Measurements from ENCODE around the gene RAB6B.
A peak's percentile ranks its signal among the peaks of the same experiment; 100 is the strongest.

Gene RAB6B

DNA sequence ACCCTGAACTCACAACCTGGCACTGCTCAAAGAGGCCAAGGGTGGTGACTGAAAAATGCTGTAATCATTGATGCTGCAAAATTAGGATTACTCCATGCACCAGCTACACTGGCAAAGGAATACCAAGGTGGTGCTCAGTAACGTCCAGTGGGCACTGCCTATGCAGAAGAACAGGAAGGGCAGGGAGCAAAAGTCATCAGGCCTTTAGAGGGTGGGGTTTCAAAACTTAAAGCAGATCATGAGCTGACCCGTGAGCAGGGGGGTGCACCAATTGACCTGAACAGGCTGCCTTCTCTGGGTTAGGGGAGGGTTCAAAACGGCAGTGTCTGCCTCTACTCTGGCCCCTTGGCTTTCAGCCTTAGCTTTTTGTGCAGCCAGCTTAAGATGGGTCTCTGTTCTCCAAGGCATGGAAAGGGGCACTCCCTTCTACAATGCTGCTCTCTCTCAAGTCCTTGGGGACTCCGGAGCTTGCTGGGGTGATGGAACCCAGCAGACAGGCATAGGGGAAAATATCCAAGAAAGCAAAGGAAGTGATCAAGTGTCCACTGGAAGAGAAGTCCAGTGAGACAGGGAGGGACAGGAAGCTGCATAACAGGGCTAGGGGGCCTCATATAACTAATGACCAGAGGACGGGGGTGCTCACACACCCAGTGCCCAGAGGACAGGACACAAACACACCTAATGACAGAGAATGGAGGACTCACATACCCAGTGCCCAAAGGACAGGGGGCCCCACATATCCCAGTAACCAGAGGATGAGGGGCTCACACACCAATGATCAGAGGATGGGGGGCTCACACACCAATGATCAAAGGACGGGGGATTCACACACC, 11.4 kb downstream of the RAB6B start:
- Histone ChIP-seq H3K4me1 (ENCODE audit: control insufficient read depth, insufficient read depth, low read length) (peaks cover 15% of the 10 kb centered on the region), H3K27me3 (ENCODE audit: control insufficient read depth in 1 of 2, insufficient read depth in 2 of 2, low read length in 2 of 2) (no peaks in the 10 kb centered on the region), H3K36me3 (ENCODE audit: control insufficient read depth in 2 of 2, insufficient read depth in 2 of 2, low read length in 2 of 2) (no peaks in the 10 kb centered on the region), H3K9ac (ENCODE audit: low read length in 2 of 2) (no peak overlapping the region), H3K4me3 (ENCODE audit: low read length in 2 of 2) (no peak overlapping the region), H3K27ac (ENCODE audit: low read length) (no peak overlapping the region), H3K9me3 (ENCODE audit: control insufficient read depth in 2 of 2, low read length in 2 of 2) (no peaks in the 10 kb centered on the region)

DNA sequence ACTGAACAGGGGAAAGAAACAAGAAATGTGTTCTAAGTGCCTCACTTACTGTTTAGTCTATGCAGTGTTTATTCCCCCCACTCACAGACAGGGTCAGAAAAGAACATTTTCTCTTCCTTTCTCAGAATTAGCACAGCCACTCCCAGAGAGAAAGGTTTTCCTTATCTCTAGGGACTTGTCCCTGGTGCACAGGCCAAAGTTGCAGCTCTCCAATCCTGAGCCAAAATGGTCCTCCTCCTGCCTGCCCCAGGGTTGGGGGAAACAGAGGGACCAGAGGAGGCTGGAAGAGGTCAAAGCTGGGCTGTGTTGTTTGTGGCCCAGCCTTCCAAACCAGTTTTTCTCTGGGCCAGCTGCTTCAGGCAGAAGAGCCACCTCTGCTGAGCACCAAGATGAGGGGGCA, 12.0 kb downstream of the RAB6B start:
- Histone ChIP-seq H3K9me3 (ENCODE audit: control insufficient read depth in 2 of 2, low read length in 2 of 2) (peaks cover 0 to 3% of the 10 kb centered on the region in 2 donors), H3K9ac (ENCODE audit: low read length in 2 of 2) (no peak overlapping the region), H3K27ac (ENCODE audit: low read length) (peak overlapping the region; percentile 18), H3K36me3 (ENCODE audit: control insufficient read depth in 2 of 2, insufficient read depth in 2 of 2, low read length in 2 of 2) (no peaks in the 10 kb centered on the region), H3K4me3 (ENCODE audit: low read length in 2 of 2) (no peak overlapping the region), H3K27me3 (ENCODE audit: control insufficient read depth in 1 of 2, insufficient read depth in 2 of 2, low read length in 2 of 2) (no peaks in the 10 kb centered on the region), H3K4me1 (ENCODE audit: control insufficient read depth, insufficient read depth, low read length) (peaks cover 15% of the 10 kb centered on the region)

DNA sequence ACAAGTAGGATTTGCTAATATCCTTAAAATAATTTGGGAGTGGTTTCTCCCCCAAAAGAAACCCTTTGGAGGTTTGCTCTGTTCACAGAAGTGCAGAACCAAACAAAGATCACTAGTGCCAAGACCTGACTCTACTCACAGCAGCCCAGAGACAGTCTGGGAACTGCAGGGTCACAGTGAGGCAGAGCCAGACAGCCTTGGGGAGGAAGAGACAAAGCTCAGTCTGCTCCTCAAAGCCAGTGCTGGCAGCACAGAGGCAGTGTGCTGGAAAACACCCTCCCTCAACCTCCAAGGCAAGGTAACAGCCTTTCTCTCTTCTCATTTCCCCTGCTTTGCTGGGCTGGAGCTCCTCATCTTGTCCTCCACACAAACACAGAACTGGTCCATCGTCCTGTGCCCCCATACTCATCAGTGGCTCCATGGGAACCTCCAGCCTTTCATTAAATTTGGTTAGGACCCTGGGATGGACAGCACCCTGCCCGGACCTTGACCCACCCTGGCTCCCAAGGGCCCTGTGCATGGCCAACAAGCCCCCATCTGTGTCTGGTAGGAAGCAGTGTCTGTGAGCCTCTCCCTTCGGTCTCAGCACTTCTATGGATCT, 12.6 kb downstream of the RAB6B start:
- Histone ChIP-seq H3K4me3 (ENCODE audit: low read length in 2 of 2) (no peak overlapping the region), H3K36me3 (ENCODE audit: control insufficient read depth in 2 of 2, insufficient read depth in 2 of 2, low read length in 2 of 2) (no peaks in the 10 kb centered on the region), H3K9ac (ENCODE audit: low read length in 2 of 2) (no peak overlapping the region), H3K9me3 (ENCODE audit: control insufficient read depth in 2 of 2, low read length in 2 of 2) (peaks cover 0 to 3% of the 10 kb centered on the region in 2 donors), H3K27me3 (ENCODE audit: control insufficient read depth in 1 of 2, insufficient read depth in 2 of 2, low read length in 2 of 2) (no peaks in the 10 kb centered on the region), H3K4me1 (ENCODE audit: control insufficient read depth, insufficient read depth, low read length) (peaks cover 15% of the 10 kb centered on the region), H3K27ac (ENCODE audit: low read length) (peak overlapping the region; percentile 18)

DNA sequence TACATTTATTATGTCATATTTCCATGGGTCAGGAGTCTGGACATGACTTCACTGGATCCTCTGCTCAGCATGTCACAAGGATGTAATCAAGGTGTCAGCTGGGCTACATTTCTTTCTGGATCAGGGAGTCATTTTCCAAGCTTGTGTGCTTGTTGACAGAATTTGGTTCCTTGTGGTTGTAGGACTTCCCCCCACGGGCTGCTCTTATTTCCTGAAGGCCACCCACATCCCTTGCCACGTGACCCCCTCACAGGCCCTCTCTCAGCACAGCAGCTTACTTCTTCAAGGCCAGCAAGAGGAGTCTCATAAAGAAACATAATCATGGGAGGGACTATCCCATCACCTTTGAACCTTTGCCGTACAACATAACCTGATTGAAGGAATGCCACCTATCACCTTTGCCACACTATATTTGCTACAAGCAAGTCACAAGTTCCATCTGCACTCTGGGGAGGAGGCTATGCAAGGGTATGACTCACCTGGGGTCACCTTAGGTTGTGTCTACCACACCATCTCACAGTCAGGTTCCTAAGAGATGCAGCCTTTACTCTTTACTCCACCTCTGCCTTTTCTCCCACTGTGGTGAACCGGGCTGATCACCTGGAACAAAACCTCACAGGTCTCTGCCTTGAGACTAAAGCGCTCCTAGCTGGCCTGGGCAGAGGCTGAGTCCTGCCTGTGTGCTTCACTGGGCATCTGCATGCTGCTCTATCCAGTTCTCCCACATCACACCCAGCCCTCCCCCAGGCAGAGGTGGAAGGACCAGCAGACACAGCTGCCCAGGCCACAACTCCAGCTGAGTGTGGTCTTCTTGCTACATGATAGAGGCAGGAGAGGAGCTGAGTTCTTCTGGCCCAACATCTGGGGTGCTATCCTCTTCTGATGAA, 13.5 kb downstream of the RAB6B start:
- H3K9ac ChIP-seq (ENCODE audit: low read length in 2 of 2), result no peak overlapping the region
- no peaks in the 10 kb centered on the region for H3K36me3 ChIP-seq (ENCODE audit: control insufficient read depth in 2 of 2, insufficient read depth in 2 of 2, low read length in 2 of 2)
- no peak overlapping the region for H3K4me3 ChIP-seq (ENCODE audit: low read length in 2 of 2)
- H3K4me1 ChIP-seq (ENCODE audit: control insufficient read depth, insufficient read depth, low read length), result peaks cover 15% of the 10 kb centered on the region
- no peaks in the 10 kb centered on the region for H3K27me3 ChIP-seq (ENCODE audit: control insufficient read depth in 1 of 2, insufficient read depth in 2 of 2, low read length in 2 of 2)
- H3K27ac ChIP-seq (ENCODE audit: low read length), result no peak overlapping the region
- H3K9me3 ChIP-seq (ENCODE audit: control insufficient read depth in 2 of 2, low read length in 2 of 2), result peaks cover 0 to 3% of the 10 kb centered on the region in 2 donors

DNA sequence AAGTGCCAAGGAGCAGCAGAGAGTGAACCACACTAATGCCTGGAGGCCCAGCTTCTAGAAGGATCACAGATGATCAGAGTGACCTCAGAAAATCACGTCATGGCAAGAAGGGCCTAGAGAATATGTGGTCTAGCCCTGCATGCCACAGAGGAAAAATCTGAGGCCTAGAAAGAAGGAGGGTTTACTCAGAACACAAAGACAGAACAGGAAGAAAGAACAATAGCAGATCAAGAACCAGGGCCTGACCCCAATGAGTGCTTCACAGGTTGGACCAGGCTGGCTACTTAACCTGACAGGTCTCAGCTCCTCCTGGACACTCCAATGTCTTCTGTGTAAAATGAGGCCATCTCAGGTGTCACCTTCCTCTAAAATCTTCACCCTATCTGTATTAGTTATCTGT, 14.2 kb downstream of the RAB6B start:
- Histone ChIP-seq H3K27ac (ENCODE audit: low read length) (no peak overlapping the region), H3K27me3 (ENCODE audit: control insufficient read depth in 1 of 2, insufficient read depth in 2 of 2, low read length in 2 of 2) (no peaks in the 10 kb centered on the region), H3K9me3 (ENCODE audit: control insufficient read depth in 2 of 2, low read length in 2 of 2) (peaks cover 0 to 3% of the 10 kb centered on the region in 2 donors), H3K36me3 (ENCODE audit: control insufficient read depth in 2 of 2, insufficient read depth in 2 of 2, low read length in 2 of 2) (no peaks in the 10 kb centered on the region), H3K4me3 (ENCODE audit: low read length in 2 of 2) (no peak overlapping the region), H3K9ac (ENCODE audit: low read length in 2 of 2) (no peak overlapping the region), H3K4me1 (ENCODE audit: control insufficient read depth, insufficient read depth, low read length) (peaks cover 15% of the 10 kb centered on the region)

DNA sequence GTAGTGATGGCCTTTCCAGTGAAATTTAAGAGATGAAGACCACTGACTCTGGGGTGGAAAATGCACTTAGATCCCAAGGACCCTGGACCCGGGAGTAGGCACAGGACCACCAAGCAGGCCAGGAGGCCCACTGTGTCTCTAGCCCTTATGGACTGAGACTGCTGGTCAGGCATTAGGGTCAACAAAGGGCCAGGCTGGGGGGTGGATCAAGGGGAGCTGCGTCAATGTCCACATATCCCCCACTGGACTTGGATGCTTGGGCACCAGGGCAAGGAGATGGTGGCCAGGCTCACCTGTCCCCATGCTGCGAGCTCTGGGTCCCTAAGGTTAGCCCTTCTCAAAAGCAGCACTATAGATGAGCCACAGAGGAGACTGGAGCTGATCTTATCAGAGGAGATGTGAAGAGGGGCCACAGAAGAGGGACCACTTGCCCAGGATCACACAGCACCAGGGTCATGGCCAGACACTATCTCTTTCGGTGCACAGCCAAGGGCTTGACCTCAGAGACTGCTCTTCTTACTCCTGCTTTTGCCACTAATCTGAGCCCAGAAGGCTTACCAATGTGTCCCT, 14.7 kb downstream of the RAB6B start:
- Histone ChIP-seq H3K27me3 (ENCODE audit: control insufficient read depth in 1 of 2, insufficient read depth in 2 of 2, low read length in 2 of 2) (no peaks in the 10 kb centered on the region), H3K4me3 (ENCODE audit: low read length in 2 of 2) (no peak overlapping the region), H3K27ac (ENCODE audit: low read length) (no peak overlapping the region), H3K36me3 (ENCODE audit: control insufficient read depth in 2 of 2, insufficient read depth in 2 of 2, low read length in 2 of 2) (no peaks in the 10 kb centered on the region), H3K9me3 (ENCODE audit: control insufficient read depth in 2 of 2, low read length in 2 of 2) (peaks cover 0 to 3% of the 10 kb centered on the region in 2 donors), H3K4me1 (ENCODE audit: control insufficient read depth, insufficient read depth, low read length) (peaks cover 15% of the 10 kb centered on the region), H3K9ac (ENCODE audit: low read length in 2 of 2) (no peak overlapping the region)

DNA sequence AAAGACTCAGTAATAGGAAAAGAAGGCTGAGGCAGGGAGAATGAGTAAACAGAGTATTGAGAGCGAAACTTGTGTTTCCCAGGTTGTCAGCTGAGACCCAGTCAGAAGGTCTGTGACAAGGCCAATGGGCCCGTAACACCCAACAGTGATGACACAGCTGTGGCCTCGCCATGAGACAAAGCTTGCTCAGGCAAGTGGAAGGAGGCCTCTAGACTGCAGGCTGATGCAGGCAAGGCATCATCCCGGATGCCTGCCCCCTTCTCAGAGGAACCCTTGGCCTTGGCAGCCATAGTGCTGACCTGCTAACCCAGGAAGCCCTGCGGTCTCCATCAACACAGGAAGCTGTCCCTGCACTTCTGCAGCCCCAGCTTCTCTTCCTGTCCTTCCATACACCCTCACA, 15.4 kb downstream of the RAB6B start:
- Histone ChIP-seq H3K4me1 (ENCODE audit: control insufficient read depth, insufficient read depth, low read length) (peaks cover 15% of the 10 kb centered on the region), H3K27ac (ENCODE audit: low read length) (no peak overlapping the region), H3K27me3 (ENCODE audit: control insufficient read depth in 1 of 2, insufficient read depth in 2 of 2, low read length in 2 of 2) (no peaks in the 10 kb centered on the region), H3K4me3 (ENCODE audit: low read length in 2 of 2) (no peak overlapping the region), H3K9ac (ENCODE audit: low read length in 2 of 2) (no peak overlapping the region), H3K36me3 (ENCODE audit: control insufficient read depth in 2 of 2, insufficient read depth in 2 of 2, low read length in 2 of 2) (no peaks in the 10 kb centered on the region), H3K9me3 (ENCODE audit: control insufficient read depth in 2 of 2, low read length in 2 of 2) (peaks cover 0 to 3% of the 10 kb centered on the region in 2 donors)

DNA sequence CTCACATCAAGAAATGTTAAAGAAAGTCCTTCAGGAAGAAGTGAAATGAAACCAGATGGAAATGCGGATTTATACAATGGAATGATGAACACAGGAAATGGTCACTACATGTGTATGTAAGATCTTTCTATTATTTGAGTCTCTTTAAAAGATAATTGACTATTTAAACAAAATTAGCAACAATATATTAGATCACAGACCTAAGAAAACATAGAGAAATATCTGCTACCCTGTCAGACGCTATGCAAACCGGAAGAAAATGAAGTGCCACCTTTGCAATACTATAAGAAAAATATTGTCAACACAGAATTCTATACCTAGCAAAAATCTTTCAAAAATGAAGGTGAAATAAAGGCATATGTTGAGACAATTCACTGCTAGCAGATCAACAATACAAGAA, 17.2 kb downstream of the RAB6B start:
- Histone ChIP-seq H3K4me3 (ENCODE audit: low read length in 2 of 2) (no peak overlapping the region), H3K9ac (ENCODE audit: low read length in 2 of 2) (no peak overlapping the region)

DNA sequence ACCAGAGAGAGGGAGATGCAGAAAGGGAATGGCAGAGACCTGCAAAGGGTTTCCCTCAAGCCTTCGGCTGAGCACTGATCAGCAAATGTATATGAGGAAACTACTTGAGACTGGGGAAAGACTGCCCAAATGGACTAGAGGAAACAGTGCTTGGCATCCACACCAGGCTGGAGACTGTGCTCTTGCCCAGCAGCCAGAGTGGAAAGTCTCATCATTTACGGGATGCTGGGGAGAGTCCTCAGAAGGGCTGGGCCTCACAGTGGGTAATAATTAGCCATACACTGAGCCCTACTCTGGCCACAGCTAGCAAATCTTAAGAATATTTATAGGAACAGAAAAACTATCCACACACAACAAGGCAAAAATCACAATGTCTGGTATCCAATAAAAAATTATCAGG, 18.5 kb downstream of the RAB6B start:
- Histone ChIP-seq H3K9me3 (ENCODE audit: control insufficient read depth in 2 of 2, low read length in 2 of 2) (peaks cover 0 to 3% of the 10 kb centered on the region in 2 donors), H3K9ac (ENCODE audit: low read length in 2 of 2) (no peak overlapping the region), H3K4me1 (ENCODE audit: control insufficient read depth, insufficient read depth, low read length) (no peaks in the 10 kb centered on the region), H3K27me3 (ENCODE audit: control insufficient read depth in 1 of 2, insufficient read depth in 2 of 2, low read length in 2 of 2) (no peaks in the 10 kb centered on the region), H3K27ac (ENCODE audit: low read length) (no peak overlapping the region), H3K4me3 (ENCODE audit: low read length in 2 of 2) (no peak overlapping the region), H3K36me3 (ENCODE audit: control insufficient read depth in 2 of 2, insufficient read depth in 2 of 2, low read length in 2 of 2) (no peaks in the 10 kb centered on the region)

More for the DNA sequence above, 17.2 kb downstream of the RAB6B start:
- H3K27ac ChIP-seq (ENCODE audit: low read length), result no peak overlapping the region
- no peaks in the 10 kb centered on the region for H3K36me3 ChIP-seq (ENCODE audit: control insufficient read depth in 2 of 2, insufficient read depth in 2 of 2, low read length in 2 of 2)
- H3K4me1 ChIP-seq (ENCODE audit: control insufficient read depth, insufficient read depth, low read length), result peaks cover 9% of the 10 kb centered on the region
- H3K27me3 ChIP-seq (ENCODE audit: control insufficient read depth in 1 of 2, insufficient read depth in 2 of 2, low read length in 2 of 2), result no peaks in the 10 kb centered on the region
- peaks cover 0 to 3% of the 10 kb centered on the region in 2 donors for H3K9me3 ChIP-seq (ENCODE audit: control insufficient read depth in 2 of 2, low read length in 2 of 2)

DNA sequence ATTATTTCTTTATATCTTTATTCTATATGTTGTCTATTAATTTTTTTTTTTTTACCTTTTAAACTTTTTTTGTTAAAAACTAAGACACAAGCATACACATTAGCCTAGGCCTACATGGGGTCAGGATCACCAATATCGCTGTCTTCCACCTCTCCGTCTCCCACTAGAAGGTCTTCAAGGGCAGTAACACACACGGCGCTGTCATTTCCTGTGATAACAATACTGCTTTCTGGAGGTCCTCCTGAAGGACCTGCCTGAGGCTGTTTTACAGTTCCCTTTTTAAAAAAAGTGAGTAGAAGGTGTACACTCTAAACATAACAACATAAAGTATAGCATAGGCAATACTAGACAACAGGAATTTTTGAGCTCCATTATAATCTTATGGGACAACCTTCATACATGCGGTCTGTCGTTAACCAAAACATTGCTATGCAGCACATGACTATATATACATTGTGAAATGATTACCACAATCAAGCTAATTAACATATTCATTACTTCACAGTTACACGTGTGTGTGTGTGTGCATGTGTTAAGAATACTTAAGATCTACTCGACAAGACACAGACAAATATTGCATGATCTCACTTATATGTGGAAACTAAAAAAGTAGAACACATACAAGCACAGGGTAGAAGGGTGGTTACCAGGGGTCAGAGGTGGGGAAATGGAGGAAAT, 20.8 kb downstream of the RAB6B start:
- Histone ChIP-seq H3K36me3 (ENCODE audit: control insufficient read depth in 2 of 2, insufficient read depth in 2 of 2, low read length in 2 of 2) (no peaks in the 10 kb centered on the region), H3K27ac (ENCODE audit: low read length) (no peak overlapping the region), H3K27me3 (ENCODE audit: control insufficient read depth in 1 of 2, insufficient read depth in 2 of 2, low read length in 2 of 2) (no peaks in the 10 kb centered on the region), H3K9me3 (ENCODE audit: control insufficient read depth in 2 of 2, low read length in 2 of 2) (peaks cover 0 to 3% of the 10 kb centered on the region in 2 donors), H3K4me3 (ENCODE audit: low read length in 2 of 2) (no peak overlapping the region), H3K9ac (ENCODE audit: low read length in 2 of 2) (no peak overlapping the region), H3K4me1 (ENCODE audit: control insufficient read depth, insufficient read depth, low read length) (no peaks in the 10 kb centered on the region)

All from stomach smooth muscle (tissue), 2 donors.